ENCODE data around the gene ITK. TPM values are rescaled to one million over a fixed set of nuclear protein-coding genes. Genes with fewer than 3 reads are reported as not detected.

ITK gene
- 4.5 TPM for total RNA-seq
- long read RNA-seq, partial matches to known transcripts, result 0 of 1 reads
- long read RNA-seq, other reads (novel, unspliced or antisense), result 0 of 1 reads

DNA sequence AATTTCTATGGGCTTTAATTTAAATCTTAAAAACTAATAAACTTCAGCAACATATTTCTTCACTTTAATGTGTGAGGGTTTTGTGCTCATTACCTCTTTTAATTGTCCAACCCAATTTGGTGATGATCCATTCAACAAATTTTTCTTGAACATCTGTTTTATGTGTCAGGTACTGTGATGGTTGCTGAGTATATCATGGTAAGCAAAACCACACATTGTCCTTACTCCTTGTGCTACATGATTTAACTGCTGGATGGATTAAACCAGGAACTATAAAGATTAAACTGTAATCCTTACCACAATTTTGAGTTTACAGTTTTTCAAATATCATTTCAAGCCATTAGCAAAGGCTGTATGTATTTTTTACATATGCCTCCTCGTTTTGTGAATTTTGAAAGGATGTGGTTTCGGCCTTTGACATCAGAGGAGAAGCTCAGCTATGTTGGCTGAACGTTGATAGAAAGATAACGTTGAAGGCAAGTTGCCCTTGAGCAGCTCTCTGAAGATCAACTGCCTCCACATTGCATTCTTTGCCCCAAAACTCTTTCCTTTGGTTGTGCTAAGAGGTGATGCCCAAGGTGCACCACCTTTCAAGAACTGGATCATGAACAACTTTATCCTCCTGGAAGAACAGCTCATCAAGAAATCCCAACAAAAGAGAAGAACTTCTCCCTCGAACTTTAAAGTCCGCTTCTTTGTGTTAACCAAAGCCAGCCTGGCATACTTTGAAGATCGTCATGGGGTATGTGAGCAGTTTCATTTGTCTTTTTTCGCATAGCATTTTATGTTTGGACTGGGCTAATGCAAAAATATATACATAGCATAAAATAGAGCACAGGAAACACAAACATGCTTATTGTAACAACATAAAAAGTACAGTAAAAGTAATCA is at the start of gene ITK:
TSS of gene ITK (plus strand) at position 467 of the 891 bp plus-strand sequence. CDS start at position 605, 138 bp downstream.
- DNase-seq (ENCODE audit: low spot score), result no peak

DNA sequence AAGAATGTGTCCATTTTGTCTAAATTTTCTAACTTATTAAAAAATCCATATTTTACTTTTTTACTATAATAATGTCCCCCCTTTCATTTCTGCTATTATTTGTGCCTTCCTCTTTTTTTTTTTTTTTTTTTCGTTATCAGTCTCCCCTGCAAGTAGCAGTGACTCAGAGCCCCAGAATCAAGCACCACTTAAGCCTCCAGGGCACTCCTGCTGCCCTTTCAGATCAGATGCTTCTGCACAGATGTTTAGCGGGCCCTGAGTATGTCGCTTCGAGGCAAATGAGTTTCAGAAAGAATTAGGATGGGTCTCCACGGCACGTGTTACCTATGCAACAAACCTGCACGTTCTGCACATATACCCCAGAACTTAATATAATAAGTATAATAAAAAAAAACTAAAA is 49.7 kb upstream of the ITK start:
- no peak for DNase-seq (ENCODE audit: low spot score)

DNA sequence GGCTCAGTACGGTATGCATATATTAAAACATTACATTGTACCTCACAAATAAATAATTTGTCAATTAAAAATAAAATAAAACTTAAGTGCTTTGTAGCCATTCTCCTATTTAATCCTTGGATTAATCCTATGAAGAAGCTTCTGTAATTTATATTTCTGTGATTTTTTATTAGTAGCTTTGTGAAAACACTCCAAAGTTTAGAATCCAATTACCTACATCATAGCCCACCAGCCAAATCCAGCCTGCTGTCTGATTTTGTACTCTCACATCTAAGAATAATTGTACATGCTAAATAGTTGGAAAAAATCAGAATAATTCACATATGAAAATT is 48.4 kb upstream of the ITK start:
- DNase-seq (ENCODE audit: low spot score), result no peak

DNA sequence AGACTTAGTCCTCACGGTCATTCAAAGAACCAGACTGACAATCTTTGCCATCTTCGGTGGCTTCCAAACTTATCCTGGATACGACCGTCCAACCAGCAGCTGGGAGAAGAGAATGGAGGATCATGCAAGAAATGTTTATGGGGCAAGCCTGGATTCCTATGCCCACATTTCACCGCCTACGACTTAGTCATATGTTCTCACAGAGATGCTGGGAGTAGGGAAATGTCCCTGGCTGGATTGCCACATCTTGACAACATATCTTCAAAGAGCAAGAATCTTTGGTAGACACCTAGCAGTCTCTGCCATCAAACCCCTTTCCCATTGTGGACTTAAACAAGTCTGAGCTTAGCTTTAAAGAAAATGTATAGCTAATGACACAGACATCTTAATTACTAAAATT is 42.9 kb upstream of the ITK start:
- no peak for DNase-seq (ENCODE audit: low spot score)

DNA sequence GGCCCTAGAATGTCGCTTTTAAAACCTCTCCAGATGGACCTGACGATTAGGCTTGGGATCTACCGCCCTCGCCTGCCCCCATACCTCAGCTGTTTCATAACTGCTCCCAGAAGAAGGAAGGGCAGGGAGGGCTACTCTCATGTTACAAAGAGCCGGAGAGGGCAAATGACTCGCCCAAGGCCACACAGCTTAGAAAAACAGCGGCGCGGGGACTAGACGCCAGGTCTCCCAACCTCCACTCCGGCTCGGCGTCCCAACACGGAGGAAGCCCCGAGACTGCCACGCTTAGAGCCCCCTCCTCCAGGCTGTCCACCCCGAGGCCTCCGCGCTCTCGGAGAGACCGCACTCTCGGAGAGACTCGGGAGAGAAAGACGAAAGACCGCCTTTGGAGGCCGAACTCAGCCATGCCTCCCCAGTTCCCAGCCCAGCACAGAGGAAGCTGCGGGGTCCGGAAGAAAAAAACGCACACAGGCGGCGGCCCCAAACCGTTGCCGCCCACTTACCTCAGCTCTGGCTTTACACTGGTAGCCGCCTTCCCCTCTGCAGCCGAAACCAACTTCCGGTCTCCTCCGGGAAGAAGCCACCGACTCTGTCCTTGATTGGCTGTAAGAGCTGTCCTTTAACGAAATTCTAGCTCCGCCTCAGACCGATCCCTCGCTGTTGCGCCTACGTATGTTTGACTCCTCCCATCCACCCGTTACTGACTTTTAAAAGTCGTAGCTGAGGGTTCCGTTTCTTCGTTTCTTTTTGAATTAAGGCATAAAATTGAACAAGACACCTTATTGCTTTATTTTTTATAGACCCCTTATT is 38.1 kb upstream of the ITK start, which contains the start of gene MED7:
TSS of gene MED7 (minus strand) at position 549 of the 810 bp plus-strand sequence. CDS start 3,434 bp downstream, outside the sequence.
- peak; percentile 93 for DNase-seq (ENCODE audit: low spot score)

DNA sequence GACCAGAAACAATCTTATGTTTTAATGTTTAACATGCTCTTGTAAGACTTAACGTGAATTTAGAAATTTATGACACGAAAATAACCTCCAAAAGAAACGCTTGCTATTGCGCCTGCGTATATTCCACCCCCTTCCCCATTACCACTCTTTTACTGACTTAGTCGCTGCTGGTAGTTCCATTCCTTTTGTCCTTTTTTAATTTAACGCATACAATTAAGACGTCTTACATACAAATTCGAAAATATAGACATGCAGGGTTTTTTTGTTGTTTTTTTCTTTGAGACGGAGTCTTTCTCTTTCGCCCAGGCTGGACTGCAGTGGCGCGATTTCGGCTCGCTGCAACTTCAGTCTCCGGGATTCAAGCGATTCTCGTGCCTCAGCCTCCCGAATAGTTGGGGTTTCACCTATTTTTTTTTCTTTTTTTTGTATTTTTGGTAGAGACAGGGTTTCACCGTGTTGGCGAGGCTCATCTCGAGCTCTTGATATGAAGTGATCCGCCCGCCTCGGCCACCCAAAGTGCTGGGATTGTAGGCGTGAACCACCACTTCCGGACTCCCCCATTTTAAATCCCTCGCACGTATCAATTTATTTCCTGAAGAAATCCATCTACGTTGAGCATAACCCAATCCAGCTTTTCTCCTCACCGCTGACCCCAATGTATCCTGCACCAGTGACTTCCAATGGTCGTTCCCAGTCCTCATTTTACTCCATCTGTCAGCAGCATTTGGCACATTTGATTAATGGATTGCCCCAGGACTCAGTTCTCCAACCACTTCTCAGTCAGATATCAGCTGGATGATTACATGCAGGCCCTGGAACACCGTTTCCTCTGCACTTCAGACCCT is 37.3 kb upstream of the ITK start:
- DNase-seq (ENCODE audit: low spot score), result no peak

DNA sequence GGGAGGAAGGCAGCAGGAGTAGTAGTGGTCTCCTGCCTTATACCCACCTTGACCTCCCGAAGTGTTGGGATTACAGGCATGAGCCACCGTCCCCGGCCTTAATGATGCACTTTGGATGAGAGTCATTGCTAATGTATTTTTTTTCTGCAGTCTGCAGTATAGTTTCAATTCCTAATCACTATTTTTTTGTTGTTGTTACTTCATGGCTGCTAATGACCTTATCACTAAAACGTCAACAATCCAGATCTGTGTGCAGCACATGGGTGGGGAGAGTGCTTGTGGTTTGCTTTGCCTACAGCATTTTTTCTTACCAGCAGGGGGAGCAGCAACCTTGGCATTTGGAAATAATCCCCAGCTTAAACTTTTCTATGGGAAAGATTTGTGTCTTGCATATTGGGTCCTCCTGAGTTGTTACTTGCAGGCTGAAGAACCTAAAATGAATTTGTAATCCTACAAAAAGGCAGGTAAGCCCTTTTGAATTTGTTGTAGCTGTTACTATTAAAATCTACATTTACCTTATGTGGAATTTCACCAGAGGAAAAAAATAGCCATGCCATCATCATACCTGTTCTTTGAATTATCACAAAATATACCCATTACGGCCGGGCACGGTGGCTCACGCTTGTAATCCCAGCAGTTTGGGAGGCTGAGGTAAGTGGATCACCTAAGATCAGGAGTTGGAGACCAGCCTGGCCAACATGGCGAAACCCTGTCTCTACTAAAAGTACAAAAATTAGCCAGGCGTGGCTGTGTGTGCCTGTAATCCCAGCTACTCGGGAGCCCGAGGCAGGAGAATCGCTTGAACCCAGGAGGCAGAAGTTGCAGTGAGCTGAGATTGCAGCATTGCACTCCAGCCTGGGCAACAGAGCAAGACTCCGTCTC is 31.7 kb upstream of the ITK start:
- DNase-seq (ENCODE audit: low spot score), result no peak

DNA sequence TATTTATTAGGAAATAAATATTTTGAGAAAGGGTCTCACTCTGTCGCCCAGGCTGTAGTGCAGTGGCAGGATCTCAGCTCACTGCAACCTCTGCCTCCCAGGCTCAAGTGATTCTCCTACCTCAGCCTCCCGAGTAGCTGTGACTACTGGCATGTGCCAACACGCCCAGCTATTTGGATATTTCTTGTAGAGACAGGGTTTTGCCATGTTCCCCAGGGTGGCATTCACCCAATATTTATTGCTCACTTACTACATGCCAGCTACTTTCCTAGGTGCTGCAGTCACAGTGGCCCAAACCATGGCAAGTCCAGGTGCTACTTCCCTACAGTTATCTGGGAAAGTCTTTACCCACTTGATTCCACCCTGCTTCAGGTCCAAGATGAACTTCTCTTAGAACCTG is 29.6 kb upstream of the ITK start:
- DNase-seq (ENCODE audit: low spot score), result no peak

DNA sequence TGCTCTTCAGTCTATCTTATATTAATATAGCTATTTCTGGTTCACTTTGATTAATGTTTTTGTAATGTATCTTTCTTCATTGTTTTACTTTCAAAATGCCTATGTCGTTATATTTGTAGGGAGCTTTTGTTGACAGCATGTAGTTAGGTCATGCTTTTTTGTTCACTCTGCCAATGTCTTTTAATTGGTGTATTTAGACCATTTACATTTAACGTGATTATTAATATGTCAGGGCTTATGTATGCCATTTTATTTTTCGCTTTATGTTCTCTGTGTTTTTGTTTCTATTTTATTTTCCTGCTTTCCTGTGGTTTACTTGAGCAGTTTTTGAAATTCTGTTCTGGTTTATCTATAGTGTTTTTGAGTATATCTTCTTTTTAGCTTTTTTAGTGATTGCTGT is 25.3 kb upstream of the ITK start:
- no peak for DNase-seq (ENCODE audit: low spot score)

DNA sequence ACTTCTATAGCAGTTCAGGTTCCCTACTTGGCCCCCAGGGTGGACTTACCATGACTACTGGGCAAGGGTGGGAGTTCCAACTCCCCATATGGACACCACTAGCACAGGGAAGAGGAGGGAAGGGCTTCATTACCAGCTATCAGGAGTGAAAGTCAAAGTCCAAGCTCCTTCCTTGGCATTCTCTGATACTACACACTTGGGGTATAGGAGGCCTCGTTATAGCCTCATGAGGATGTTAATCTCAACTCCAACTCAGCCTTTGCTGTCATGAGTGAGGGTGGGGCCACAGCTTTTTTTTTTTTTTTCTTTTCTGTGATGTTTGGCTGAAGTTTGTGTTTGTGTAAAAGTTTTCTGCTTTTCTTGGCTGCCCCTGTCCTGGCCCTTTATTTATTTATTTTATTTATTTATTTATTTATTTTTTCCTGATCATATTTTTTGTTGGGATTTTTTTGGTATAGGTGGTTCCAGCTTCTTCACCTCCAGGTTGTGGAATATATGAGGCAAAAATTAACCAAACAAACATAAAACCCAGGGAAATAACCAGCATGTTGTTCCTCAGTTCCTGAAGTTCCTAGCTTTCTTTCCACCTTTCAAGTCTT is 23.2 kb upstream of the ITK start:
- DNase-seq (ENCODE audit: low spot score), result no peak

DNA sequence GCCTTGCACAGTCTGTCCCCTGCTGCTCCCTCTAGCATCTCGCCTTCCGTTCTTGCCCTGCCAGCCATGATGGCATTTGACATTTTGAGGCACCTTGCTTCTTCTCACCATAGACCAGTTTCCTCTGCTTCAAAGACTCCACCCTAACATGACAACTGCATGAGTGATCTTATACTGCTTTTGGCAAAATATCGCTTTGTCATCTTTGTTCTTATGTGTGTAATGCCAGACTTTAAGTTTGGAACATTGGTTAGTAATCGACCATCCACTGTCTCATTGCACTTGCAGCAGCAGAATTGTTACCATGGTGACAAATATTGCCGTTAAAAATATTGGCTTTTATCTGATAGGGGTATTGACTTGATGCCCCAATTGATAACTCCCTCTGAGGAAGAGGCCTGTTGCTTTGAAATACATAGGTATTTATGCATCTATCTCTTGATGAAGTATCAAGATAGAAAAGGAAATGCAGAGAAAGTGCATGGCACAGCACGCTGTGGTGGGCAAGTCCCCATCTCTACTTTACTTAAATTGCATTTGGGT is 21.4 kb upstream of the ITK start:
- DNase-seq (ENCODE audit: low spot score), result no peak

DNA sequence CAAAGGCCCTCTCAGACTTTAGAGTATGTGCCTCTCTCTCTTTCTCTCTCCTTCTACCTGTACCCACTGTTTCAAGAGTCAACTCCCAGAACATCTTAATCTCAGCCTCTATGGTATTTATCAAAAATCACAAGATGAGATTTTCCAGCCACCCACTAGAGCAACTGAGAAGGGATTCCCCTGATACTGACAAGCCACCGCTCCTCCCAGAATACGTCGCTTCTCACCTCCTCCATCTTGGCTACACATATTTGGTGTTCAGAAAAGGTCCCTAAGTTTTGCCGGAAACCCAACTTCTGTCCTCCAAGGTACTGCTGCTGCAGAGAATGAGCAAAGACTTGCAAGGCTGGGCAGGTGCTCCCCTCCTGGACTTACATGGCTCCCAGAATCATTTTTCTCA is 20.6 kb upstream of the ITK start:
- no peak for DNase-seq (ENCODE audit: low spot score)

DNA sequence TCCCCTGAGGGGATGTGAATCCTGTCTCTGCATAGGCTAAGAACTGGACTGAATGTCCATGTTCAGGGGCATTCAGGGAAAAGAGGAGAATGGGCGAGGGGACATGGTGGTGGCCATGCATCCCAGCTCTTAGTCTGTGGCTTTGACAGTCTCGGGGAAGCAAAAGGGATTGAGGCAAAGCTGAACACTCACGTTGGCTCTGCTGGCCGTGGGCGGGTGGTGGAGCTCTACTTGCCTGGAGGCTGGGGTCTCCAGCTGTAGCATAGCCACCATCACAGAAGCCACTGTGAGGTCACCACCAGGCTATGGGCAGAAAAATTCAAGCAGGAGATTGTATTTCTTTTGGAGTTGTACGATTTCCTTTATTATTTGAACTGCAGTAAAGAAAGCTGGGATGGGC is 18.6 kb upstream of the ITK start:
- DNase-seq (ENCODE audit: low spot score), result no peak

DNA sequence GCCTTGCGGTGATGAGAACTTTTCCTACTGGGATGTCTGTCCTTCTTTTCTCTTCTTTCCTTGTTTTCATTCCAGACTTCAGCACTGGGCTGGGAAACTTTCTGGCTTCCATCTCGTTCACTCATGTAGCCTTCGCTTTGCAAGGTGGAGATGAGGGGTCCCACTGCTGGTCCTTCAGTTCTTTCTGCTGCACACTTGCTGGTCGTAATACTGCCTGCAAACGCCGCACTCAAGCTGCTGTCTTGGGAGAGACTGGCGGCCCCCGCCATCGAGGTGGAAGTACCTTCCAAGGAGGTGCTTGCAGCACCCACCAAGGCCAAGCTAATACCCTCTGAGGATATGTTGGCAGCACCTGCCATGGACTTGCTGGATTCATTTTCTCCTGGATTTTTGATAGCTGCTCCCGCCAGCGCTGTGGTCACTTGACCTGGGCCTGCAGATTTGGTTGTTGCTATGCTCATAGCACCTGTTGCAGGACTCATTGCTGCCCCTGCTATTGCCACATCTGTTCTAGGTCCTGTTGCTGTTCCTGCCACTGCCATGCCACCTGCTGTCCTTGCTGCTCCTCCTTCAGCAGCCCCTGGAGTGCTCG is 17.6 kb upstream of the ITK start:
- no peak for DNase-seq (ENCODE audit: low spot score)

DNA sequence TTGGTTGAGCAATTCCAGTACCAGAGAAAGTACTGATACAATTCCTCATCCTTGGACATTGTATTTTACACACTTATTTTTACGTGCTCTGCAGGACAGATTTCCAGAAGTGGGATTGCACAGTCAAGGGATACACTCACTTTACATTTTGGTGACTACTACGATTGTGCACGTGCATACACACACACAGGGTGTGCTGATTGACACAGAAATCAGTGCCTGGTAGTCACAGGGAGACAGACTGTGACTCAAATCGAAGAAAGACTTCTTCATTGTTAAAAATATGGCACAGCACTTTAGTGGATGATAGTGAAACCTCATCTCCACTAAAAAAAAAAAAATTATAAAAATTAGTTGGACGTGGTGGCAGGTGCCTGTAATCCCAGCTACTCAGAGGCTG is 16.1 kb upstream of the ITK start:
- no peak for DNase-seq (ENCODE audit: low spot score)

DNA sequence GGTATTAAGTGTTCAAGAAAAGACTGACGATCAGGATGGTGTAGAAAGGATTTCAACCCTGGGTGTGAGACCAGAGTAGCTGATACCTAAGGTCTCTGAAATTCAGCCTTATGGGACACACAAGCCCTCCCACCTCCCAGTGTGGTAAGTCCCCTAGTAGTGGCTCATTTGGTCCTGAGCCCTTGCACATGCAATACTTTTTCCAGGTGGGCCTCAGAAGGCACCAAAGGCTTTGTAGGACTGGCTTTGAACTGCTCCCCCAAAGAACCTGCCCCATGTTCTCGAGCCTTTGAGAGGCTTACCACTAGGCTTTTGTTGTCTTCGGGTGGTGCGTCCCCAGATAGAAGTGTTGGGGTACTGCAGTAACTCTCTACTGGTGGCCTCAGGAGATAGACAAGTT is 15.4 kb upstream of the ITK start:
- no peak for DNase-seq (ENCODE audit: low spot score)

DNA sequence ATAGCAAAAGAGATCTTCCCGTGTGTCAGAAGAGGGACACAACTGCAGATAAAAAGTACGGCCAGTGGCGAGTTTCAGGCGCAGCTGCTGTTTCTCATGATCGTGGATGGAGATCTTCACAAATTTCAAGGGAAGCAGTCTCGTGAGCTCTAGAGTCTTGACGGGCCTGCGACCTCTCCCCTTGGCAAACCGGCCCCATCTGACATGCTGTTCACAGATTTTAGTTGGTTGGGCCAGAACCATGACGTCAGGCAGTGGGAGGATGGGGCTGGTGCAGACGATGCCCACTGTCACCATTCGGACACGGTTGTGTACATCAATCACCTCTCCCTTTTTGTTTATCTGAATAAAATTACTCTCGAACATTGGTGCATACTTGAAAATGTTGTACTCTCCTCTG is 15.0 kb upstream of the ITK start:
- no peak for DNase-seq (ENCODE audit: low spot score)

DNA sequence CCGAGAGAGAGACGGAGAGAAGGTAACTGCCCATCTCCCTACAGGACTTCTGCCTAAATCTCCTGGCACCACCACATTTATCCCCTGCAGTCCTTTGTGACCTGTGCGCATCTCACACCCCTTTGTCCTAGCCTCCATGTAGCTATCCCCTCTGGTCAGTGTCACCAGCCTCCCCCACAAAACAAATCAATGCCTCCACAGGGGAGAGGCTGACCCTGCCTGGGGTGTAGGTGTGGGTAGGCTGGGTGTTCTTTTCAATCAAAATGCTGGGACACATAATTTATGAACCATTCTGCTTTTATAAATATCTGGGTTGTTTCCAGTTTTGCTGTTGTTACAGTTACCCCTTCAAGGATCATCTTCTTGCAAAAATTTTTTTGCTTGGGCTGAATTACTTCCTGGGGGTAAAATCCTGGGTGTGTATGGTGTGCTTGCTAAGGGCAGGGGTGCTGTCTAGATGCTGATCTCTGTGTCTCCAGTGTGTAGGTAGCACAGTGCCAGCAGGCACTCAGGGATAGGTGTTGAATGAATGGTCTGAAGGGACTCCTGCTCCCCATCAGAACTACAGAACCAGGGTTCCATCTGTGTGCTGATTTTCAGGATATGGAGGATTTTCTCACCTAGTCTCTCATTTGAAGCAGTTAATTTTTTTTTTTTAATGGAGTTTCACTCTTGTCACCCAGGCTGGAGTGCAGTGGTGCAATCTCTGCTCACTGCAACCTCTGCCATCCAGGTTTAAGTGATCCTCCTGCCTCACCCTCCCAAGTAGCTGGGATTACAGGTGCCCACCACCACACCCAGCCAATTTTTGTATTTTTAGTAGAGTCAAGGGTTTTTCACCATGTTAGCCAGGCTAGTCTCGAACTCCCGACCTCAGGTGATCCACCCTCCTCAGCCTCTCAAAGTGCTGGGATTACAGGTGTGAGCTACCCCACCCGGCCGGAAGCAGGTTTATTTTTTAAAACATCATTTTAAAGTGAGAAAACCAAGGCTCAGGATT is 14.1 kb upstream of the ITK start, which contains the start of gene GARIN3:
TSS of gene GARIN3 (minus strand) at position 51 of the 1,000 bp plus-strand sequence. CDS start 96 bp downstream, outside the sequence.
- no peak for DNase-seq (ENCODE audit: low spot score)
